PC-3 (cell line): ENCODE results near the gene VPS13C. TPM values are rescaled to one million over a fixed set of nuclear protein-coding genes. Genes with fewer than 3 reads are reported as not detected.

Experiments
- ATAC-seq: fragments of 200-7000 bp; cut with Tn5 transposase; 2 replicates; pipeline ENCODE4 v1.9.1; 2020; ENCODE audit warnings: mild to moderate bottlenecking, moderate library complexity
- BruUV-seq: library from RNA; stranded (reverse); fragments of 400-500 nt; replicated peaks from 2 replicates; lab custom pipeline; 2021; lab: Mats Ljungman, UMichigan
- CTCF ChIA-PET: fragments of 300-600 bp; sonication (Branson Sonifier 250); formaldehyde crosslinking; loops from one replicate; lab custom pipeline; 2022; ENCODE audit warnings: antibody characterized with exemption; lab: Charles Lee
- POLR2A ChIA-PET: fragments of 300-600 bp; sonication (Branson Sonifier 250); formaldehyde crosslinking; loops from one replicate; lab custom pipeline; 2022; ENCODE audit warnings: antibody characterized with exemption; ENCODE audit not compliant: unreplicated experiment; lab: Charles Lee
- DNase-seq: peaks from one replicate; pipeline ENCODE4 v3.0.0-alpha.2; 2015
- H2AFZ ChIP-seq: fragments of 300-600 bp; sonication (generic); 2 replicates; pipeline ENCODE4 v1.6.0; 2016; ENCODE audit warnings: antibody characterized with exemption, low read length
- H3F3A ChIP-seq: fragments of 300-600 bp; sonication (generic); one replicate; pipeline ENCODE4 v1.6.0; 2017; ENCODE audit warnings: antibody characterized with exemption, low read length, control low read depth, mild to moderate bottlenecking; ENCODE audit not compliant: unreplicated experiment
- H3K27ac ChIP-seq: fragments of 300-600 bp; sonication (generic); 2 replicates; pipeline ENCODE4 v1.5.1; 2016; ENCODE audit warnings: mild to moderate bottlenecking, low read length
- H3K27me3 ChIP-seq: fragments of 300-600 bp; sonication (generic); 2 replicates; pipeline ENCODE4 v1.6.1; 2016; ENCODE audit warnings: low read length, mixed read lengths
- H3K36me3 ChIP-seq: fragments of 300-600 bp; sonication (generic); 2 replicates; pipeline ENCODE4 v1.6.1; 2016; ENCODE audit warnings: low read depth, mixed run types, low read length, mixed read lengths
- H3K4me1 ChIP-seq: fragments of 300-600 bp; sonication (generic); 2 replicates; pipeline ENCODE4 v1.5.1; 2016; ENCODE audit warnings: low read length; ENCODE audit not compliant: insufficient read depth
- H3K4me2 ChIP-seq: fragments of 300-600 bp; sonication (generic); 2 replicates; pipeline ENCODE4 v1.6.0; 2016; ENCODE audit warnings: low read length
- H3K4me3 ChIP-seq: fragments of 300-600 bp; sonication (generic); 2 replicates; pipeline ENCODE4 v1.5.1; 2016; ENCODE audit warnings: mild to moderate bottlenecking, low read length, mixed read lengths
- H3K79me2 ChIP-seq: fragments of 300-600 bp; sonication (generic); 2 replicates; pipeline ENCODE4 v1.6.1; 2017; ENCODE audit warnings: low read length, mixed read lengths
- H3K9ac ChIP-seq: fragments of 300-600 bp; sonication (generic); 2 replicates; pipeline ENCODE4 v1.6.0; 2016; ENCODE audit warnings: mild to moderate bottlenecking, low read length
- H3K9me2 ChIP-seq: fragments of 300-600 bp; sonication (generic); replicated peaks from 2 replicates; pipeline ENCODE4 v1.6.1; 2016; ENCODE audit warnings: mixed run types, low read length, mixed read lengths
- H3K9me3 ChIP-seq: fragments of 300-600 bp; sonication (generic); 2 replicates; pipeline ENCODE4 v1.6.1; 2016; ENCODE audit warnings: low read length, mixed read lengths
- H4K20me1 ChIP-seq: fragments of 300-600 bp; sonication (generic); 2 replicates; pipeline ENCODE4 v1.6.1; 2016; ENCODE audit warnings: low read length, mixed read lengths
- EZH2 ChIP-seq: fragments of 300-600 bp; sonication (generic); IDR thresholded peaks from one replicate; pipeline ENCODE4 v1.6.1; 2017; ENCODE audit warnings: antibody characterized with exemption, mild to moderate bottlenecking, low read length; ENCODE audit not compliant: unreplicated experiment
- EZH2phosphoT487 ChIP-seq: fragments of 300-600 bp; sonication (generic); IDR thresholded peaks from 2 replicates; pipeline ENCODE4 v1.6.1; 2018; ENCODE audit warnings: mild to moderate bottlenecking, antibody characterized with exemption, low read length, borderline replicate concordance
- intact Hi-C: fragments of 100-400 bp; cut with micrococcal nuclease; formaldehyde crosslinking; loops from 2 replicates; pipeline ENCODE4 v1.9.0; 2023
- total RNA-seq: library from RNA; depleted of rRNA; stranded (reverse); fragments of >200 nt; gene quantifications from 2 replicates; pipeline ENCODE4 v1.2.3, GENCODE V29; 2014
- TF ChIP-seq, protein P1 (sequence below): fragments of 300-600 bp; sonication (generic); conservative IDR thresholded peaks from 2 replicates; pipeline ENCODE4 v1.5.1; 2017; ENCODE audit warnings: antibody characterized with exemption, low read depth, mild to moderate bottlenecking, low read length

Gene VPS13C
- total RNA-seq, 1 experiment from 2014 or later: 11.4 TPM

DNA sequence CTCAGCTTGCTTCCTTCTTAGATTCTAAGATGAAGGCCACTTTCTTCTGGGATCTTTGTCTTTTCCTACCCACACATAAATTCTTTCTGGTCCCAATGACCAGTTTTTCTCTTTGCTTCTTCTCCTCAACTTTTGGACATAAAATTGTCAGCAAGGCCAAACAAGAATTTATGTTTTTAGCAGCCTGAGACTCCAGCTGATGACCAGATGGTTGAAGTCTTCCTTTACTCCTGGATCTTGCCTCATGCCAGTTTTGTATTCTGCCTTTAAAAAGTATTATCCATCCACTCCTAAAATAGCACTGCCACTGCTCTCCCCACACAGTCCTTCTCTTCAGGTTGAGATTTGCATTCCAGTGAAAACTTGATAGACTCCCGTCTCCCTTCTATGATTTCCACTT is 236.0 kb downstream of the VPS13C start:
- no peak for ATAC-seq
- CTCF ChIA-PET: no interaction called here
- POLR2A ChIA-PET: no interaction called here
- DNase-seq: no peak
- no TSS peak for BruUV-seq
- no peak overlapping the region for H3K27ac ChIP-seq
- H3F3A ChIP-seq: no peaks in the 10 kb centered on the region
- no peaks in the 10 kb centered on the region for H3K36me3 ChIP-seq
- H3K79me2 ChIP-seq: no peaks in the 10 kb centered on the region
- H3K27me3 ChIP-seq: peaks cover 51% of the 10 kb centered on the region
- H3K4me1 ChIP-seq: no peaks in the 10 kb centered on the region
- TF ChIP-seq, protein P1, sequence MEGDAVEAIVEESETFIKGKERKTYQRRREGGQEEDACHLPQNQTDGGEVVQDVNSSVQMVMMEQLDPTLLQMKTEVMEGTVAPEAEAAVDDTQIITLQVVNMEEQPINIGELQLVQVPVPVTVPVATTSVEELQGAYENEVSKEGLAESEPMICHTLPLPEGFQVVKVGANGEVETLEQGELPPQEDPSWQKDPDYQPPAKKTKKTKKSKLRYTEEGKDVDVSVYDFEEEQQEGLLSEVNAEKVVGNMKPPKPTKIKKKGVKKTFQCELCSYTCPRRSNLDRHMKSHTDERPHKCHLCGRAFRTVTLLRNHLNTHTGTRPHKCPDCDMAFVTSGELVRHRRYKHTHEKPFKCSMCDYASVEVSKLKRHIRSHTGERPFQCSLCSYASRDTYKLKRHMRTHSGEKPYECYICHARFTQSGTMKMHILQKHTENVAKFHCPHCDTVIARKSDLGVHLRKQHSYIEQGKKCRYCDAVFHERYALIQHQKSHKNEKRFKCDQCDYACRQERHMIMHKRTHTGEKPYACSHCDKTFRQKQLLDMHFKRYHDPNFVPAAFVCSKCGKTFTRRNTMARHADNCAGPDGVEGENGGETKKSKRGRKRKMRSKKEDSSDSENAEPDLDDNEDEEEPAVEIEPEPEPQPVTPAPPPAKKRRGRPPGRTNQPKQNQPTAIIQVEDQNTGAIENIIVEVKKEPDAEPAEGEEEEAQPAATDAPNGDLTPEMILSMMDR: no peak
- no peak for TF ChIP-seq EZH2
- no peak for TF ChIP-seq EZH2phosphoT487
- no peak overlapping the region for H2AFZ ChIP-seq
- H3K4me3 ChIP-seq: no peak overlapping the region
- no peak overlapping the region for H3K9ac ChIP-seq
- H3K4me2 ChIP-seq: no peak overlapping the region
- no peaks in the 10 kb centered on the region for H3K9me2 ChIP-seq
- H4K20me1 ChIP-seq: no peaks in the 10 kb centered on the region
- no peaks in the 10 kb centered on the region for H3K9me3 ChIP-seq
- intact Hi-C loops: no loop called here

DNA sequence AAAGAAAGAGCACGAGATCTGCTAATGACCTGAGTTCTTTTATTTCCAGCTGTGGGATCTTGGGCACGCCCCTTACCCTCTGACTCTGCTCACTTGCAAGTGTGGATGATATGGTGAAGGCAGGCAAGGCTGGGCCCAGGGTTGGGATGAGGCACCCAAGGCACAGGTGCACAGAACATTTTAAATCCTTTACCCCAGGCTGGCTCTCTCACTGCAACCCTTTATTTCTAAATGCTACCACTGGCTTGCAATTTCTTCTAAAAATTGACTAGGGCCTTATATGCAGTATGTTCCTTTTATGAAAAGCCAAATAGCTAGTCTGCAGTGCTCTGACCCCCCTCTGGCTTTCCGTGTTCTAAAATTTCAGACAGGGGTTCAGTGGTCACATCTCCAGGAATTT is 237.7 kb downstream of the VPS13C start:
- CTCF ChIA-PET: no interaction called here
- no peaks in the 10 kb centered on the region for H3K9me3 ChIP-seq

DNA sequence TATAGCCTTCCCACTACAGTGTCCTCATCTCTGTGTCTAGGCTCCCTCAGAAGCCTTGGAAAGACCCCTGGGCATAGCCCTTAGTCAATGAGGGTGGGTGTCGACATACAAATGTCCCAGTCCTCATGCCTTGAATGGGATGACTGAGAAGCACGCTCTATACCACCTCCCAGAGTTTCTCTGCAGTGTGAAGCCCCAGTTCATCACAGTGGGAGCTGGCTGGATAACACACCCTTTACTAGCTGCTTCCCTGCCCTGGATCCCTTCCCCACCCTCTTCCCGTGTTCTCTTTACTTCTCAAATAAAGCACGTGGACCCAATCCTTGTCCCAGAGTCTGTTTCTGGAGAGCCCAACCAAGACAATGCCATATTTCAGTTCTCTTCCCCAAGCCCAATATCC is 239.3 kb downstream of the VPS13C start:
- H3K27ac ChIP-seq: no peak overlapping the region
- no peak overlapping the region for H3K9ac ChIP-seq
- no peak for DNase-seq
- no peak overlapping the region for H3K4me3 ChIP-seq
- ChIA-PET CTCF (no interaction called here), POLR2A (no interaction called here)
- no peak for TF ChIP-seq EZH2
- TF ChIP-seq EZH2phosphoT487: no peak
- TF ChIP-seq, protein P1: no peak
- no peaks in the 10 kb centered on the region for H3F3A ChIP-seq
- BruUV-seq: no TSS peak
- no peaks in the 10 kb centered on the region for H3K9me3 ChIP-seq
- intact Hi-C loops: no loop called here
- no peaks in the 10 kb centered on the region for H4K20me1 ChIP-seq
- peaks cover 59% of the 10 kb centered on the region for H3K27me3 ChIP-seq
- no peak overlapping the region for H3K4me2 ChIP-seq
- H3K9me2 ChIP-seq: no peaks in the 10 kb centered on the region
- no peak for ATAC-seq
- H2AFZ ChIP-seq: no peak overlapping the region
- H3K79me2 ChIP-seq: no peaks in the 10 kb centered on the region
- no peaks in the 10 kb centered on the region for H3K4me1 ChIP-seq
- H3K36me3 ChIP-seq: no peaks in the 10 kb centered on the region

More for the DNA sequence above, 237.7 kb downstream of the VPS13C start:
- H3K79me2 ChIP-seq: no peaks in the 10 kb centered on the region
- no peaks in the 10 kb centered on the region for H4K20me1 ChIP-seq
- TF ChIP-seq, protein P1: no peak
- TF ChIP-seq EZH2: no peak
- TF ChIP-seq EZH2phosphoT487: no peak
- H3K9me2 ChIP-seq: no peaks in the 10 kb centered on the region
- no TSS peak for BruUV-seq
- no peak overlapping the region for H3K4me3 ChIP-seq
- DNase-seq: no peak
- POLR2A ChIA-PET: no interaction called here
- H3F3A ChIP-seq: no peaks in the 10 kb centered on the region
- H3K27me3 ChIP-seq: peaks cover 51% of the 10 kb centered on the region
- intact Hi-C loops: no loop called here
- no peaks in the 10 kb centered on the region for H3K36me3 ChIP-seq
- no peak for ATAC-seq
- H3K4me2 ChIP-seq: no peak overlapping the region
- no peak overlapping the region for H2AFZ ChIP-seq
- H3K9ac ChIP-seq: no peak overlapping the region
- no peaks in the 10 kb centered on the region for H3K4me1 ChIP-seq
- H3K27ac ChIP-seq: no peak overlapping the region
